IMR-90 (cell line): ENCODE results near the gene MS4A12.

ENCODE experiments used
- CEBPB ChIP-seq: IDR thresholded peaks from 2 replicates; pipeline ENCODE4 v1.6.1; 2012; ENCODE audit warnings: low read depth, low read length, improper control_type of control experiment
- CHD1 ChIP-seq: IDR thresholded peaks from 2 replicates; pipeline ENCODE4 v1.6.1; 2012; ENCODE audit warnings: low read depth, low read length, improper control_type of control experiment
- CTCF ChIP-seq: conservative IDR thresholded peaks from 2 replicates; pipeline ENCODE4 v1.5.1; 2012; ENCODE audit warnings: mild to moderate bottlenecking, low read depth, low read length, improper control_type of control experiment
- ELK1 ChIP-seq: fragments of 150-350 bp; IDR thresholded peaks from 2 replicates; pipeline ENCODE4 v1.6.1; 2016; ENCODE audit warnings: low read depth, mild to moderate bottlenecking, low read length, moderate library complexity, borderline replicate concordance
- MAFK ChIP-seq: IDR thresholded peaks from 2 replicates; pipeline ENCODE4 v1.6.1; 2012; ENCODE audit warnings: low read depth, low read length, improper control_type of control experiment
- MAZ ChIP-seq: IDR thresholded peaks from 2 replicates; pipeline ENCODE4 v1.6.1; 2012; ENCODE audit warnings: low read depth, mild to moderate bottlenecking, low read length, improper control_type of control experiment, moderate library complexity, borderline replicate concordance
- POLR2A ChIP-seq: IDR thresholded peaks from 2 replicates; pipeline ENCODE4 v1.6.1; 2012; ENCODE audit warnings: mild to moderate bottlenecking, low read depth, low read length
- RAD21 ChIP-seq: IDR thresholded peaks from 2 replicates; pipeline ENCODE4 v1.6.1; 2012; ENCODE audit warnings: low read length, improper control_type of control experiment

GRCh38 chr11:60447070-60447469 is 45.5 kb upstream of the MS4A12 start:
- no peak for TF ChIP-seq CTCF
- no peak for TF ChIP-seq MAZ
- no peak for TF ChIP-seq POLR2A
- TF ChIP-seq RAD21 = no peak
- no peak for TF ChIP-seq CHD1
- TF ChIP-seq ELK1 = no peak
- TF ChIP-seq MAFK = no peak
- TF ChIP-seq CEBPB = no peak
